G401.6 (cell line): ENCODE data around the gene APBA2.
"Not testable (repeated sequence)": the region's sequence is repeated elsewhere in the genome, so short reads cannot be mapped to it uniquely, and the experiment has no call there.

ENCODE experiments used
- FAIRE-seq: peaks from 2 replicates; lab custom pipeline; 2012; peaks lifted over from hg19 to GRCh38; lab: Jason Lieb, UNC

Gene APBA2

DNA sequence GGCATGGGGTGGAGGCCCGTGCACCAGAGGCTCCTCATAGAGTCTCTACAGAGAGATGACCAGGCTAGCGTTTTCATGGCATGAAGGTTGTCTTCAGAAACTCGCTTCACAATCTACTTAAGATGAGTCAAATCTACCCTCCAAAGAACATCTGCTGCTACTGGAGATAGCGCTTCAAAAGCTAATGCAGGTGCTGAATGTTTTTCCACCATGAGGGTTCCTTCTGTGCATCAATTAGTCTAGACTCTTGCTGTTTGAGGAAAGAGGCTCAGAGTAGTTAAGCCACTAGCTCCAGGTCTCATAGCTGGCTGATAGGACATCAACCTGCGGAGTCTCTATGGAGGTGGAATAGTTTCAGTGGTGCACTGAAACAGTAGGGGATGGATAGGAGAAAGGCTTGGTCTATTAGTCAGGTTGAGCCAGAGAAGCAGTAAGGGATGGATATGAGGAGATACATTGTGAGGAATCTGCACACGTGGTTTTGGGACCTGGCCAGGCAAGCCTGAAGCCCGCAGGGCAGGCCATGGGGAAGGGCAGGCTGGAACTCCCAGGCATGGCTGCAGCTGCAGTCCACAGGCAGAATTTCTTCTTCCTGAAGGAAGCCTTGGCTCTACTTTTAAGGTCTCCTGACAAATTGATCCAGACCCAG is 117.5 kb downstream of the APBA2 start:
- FAIRE-seq: no peak

DNA sequence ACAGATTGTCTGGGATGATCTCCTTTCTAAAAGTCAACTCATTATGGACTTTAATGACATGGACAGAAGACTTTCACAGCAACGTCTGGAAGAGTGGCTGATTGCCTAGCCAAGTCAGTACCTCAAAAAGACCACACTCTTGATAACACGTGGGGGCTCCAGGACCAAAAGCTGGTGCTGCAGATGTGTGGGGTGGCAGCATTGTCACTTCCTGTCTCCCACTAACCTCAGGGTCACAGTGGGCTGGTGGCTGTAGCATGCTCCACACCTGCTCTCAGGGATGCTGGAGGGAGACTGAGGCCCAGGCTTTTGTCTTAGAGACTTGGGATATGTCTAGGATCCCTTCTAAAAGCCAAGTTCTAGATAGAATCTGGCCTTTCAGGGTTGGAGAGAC is 118.1 kb downstream of the APBA2 start:
- FAIRE-seq: no peak

DNA sequence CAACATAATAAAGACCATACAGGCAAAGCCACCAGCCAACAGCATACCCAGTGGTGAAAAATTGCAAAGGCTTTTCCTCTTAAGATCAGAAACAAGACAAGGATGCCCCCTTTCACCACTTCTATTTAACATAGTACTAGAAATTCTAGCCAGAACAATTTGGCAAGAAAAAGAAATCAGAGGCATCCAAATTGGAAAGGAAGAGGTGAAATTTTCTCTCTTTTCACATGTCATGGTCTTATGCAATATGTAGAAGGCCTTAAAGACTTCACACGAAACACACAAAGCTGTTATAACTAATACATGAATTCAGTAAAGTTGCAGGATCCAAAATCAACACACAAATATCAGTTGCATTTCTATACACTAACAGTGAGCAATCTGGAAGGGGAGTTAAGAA is 120.2 kb downstream of the APBA2 start:
- FAIRE-seq: no peak

DNA sequence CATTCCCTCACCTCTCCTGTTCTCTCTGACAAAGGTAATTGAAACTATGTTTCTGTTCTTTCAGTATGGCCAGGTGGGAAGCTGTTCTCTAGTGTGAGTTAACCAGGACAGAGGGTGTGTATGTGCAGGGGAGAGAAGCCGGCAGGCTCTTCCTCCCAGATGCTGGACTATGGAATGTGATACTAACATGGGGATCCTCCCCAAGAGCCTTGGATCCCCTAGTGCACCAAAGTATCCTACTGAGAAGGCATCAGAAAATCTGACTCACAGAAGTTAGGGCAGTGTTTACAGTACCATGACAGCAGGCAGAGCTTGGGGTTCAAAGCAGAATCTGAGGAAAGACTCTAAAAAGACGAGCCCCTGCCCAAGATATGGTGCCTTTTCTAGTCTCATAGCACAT is 123.1 kb downstream of the APBA2 start:
- FAIRE-seq: no peak

DNA sequence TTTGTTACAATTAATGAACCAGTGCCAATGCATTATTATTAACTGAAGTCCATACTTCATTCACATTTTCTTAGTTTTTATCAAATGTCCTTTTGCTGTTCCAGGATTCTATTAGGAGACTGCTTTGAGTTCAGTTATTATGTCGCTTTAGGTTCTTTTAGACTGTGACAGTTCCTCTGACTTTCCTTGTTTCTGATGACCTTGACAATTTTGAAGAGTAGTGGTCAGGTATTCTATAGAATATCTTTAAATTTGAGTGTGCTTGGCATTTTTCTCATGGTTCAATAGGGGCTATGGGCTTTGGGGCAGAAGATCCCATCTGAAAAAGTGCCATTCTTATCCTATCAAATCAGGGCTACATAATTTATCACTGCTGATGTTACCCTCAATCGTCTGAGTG is 126.3 kb downstream of the APBA2 start:
- no peak for FAIRE-seq

DNA sequence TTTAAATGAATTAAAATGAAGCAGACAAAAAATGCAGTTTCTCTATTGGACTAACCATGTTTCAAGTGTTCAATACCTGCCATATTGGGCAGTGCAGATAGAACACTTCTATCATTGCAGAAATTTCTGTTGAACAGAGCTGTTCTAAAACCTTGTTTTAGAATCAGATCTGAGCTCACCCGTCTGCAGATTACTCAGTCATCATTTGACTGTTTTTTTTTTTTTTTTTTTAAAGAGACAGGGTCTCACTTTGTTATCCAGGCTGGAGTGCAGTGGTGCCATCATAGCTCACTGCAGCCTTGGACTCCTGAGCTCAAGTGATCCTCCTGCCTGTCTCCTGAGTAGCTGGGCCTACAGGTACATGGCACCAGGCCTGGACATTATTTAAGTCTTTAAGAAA is 128.7 kb downstream of the APBA2 start:
- FAIRE-seq: no peak

DNA sequence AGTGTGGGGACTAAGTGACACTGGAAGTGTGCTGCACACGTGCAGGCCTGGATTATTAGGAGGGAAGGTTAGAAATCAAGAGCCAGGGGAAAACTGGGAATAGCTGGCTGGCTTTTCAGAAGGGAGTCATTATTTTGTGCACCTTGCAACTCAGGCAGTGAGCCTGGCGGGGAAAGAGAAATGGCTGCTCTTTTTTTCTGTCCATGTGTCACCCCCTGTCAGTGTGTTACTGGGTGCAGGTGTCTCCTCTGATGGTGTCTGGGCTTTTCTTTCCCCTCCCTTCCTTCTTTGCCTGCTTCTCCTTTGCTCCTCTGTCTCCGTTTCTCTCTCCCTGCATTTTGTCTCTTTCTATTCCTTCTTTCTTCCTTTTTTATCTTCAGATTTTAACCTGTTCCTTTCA is 130.7 kb downstream of the APBA2 start:
- FAIRE-seq: no peak

DNA sequence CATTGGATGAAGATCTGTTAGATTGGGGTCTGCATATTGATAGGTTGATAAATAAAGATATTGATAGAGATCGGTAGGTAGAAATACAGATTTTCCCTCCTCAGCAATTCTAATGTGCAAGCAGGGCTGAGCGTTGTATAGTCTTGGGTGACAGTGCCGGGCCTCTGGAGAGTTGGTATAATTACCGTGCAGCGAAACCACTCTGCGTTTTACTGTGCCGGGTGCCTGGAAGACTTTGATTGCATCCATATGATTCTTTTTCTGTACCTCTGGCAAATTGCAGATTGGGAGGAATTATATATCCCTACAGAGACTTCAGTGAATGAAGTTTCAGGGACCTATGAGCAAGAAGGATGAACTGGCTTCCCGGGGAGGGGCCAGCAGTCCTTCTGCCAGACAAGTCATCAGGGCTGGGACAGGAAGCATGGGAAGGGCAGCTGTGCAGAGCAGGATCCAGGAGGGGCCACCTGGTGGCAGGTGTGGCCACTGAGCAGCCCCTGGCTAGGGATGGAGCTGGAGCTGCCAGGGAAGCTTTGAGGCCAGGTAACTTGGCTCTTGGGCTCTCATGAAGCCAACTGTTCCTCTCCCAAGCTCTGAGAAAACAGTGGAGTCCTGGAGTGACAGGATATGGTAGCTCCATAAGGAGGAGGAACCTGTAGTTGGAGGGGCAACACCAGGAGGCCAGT is 132.5 kb downstream of the APBA2 start:
- no peak for FAIRE-seq

DNA sequence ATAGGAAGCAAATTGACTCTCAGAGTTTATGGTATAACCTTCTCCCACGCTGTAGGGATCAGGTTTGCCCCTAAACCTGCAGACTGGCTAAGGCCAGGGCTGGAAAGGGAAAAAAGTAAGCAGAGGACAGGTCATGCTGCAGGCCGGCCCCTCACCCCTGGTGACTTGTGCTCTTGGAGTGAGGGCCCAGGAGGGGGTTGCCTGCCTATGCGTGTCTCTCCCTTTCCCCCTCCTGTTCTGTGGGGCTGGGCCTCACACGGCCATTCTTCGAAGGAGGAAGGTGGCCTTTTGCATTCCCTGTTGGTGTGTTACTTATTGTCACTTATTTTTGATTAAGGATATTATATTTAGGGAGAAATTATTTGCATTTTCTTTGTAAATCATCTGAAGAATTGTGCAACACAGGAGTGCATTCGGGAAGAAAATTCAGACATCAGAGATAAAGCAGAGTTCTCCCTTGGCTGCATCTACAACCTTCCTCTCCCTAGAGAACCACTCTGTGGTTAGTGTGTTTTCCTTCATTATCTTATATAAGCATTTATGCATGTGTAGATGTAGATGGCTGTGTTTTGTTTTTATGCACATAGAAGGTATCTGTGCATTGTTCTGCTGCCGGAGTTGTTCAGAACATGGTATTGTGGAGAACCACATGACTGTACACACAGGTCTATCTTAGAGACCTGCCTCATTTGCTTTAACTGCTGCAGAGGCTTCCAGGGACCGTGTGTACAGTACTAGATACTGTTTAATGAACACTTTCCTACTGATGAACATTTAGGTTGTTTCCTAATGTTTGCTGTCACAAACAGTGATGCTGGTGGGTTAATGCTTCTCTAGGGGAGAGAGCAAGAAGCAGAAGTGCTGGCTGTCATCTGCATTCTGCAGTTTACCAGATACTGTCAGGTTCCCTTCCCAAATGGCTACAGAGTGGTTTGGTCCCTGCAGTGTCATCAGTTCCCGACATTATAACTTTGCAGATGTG is 133.5 kb downstream of the APBA2 start:
- FAIRE-seq: no peak

DNA sequence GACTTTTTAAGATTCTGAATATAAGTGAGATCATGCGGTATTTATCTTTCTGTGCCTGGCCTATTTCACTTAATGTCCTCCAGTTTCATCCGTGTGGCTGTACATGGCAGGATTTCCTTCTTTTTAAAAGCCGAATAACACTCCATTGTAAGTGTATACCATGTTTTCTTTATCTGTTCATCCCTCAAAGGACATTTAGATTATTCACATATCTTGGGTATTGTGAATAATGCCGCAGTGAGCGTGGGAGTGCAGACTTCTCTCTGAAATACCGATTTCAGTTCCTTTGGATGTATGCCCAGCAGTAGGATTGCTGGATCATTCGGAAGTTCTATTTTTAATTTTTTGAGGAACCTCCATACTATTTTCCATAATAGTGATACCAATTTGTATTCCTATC is 136.1 kb downstream of the APBA2 start:
- no peak for FAIRE-seq

DNA sequence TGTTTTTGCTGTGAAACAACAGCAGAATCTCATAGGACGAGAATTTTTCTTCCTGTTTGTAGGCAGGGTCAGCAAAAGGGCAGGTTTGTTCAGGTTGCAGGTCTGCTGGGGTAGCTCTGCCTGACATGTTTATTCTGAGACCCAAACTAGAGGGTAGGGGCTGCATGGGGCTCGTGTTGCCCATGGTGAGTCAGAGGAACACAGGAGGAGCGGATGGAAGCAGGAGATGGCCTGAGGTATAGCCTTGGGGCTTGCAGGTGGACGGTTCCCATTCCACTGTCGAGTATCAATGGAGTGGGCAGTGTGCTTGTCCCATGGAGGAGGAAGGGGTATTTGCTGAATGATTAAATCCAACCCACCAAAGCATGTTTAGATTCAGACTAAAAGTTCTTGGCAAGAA is 138.9 kb downstream of the APBA2 start:
- FAIRE-seq: no peak

DNA sequence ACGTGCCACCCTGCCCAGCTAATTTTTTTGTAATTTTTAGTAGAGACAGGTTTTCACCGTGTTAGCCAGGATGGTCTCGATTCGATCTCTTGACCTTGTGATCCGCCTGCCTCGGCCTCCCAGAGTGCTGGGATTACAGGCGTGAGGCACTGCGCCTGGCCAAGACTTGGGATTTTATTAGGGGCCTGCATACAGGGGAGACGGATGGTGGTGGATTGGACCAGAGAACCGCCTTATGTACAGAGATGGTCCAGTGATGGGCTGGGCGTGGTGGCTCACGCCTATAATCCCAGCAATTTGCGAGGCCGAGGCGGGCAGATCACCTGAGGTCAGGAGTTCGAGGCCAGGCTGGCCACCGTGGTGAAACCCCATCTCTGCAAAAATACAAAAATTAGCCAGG is 139.6 kb downstream of the APBA2 start:
- not testable (repeated sequence) for FAIRE-seq

DNA sequence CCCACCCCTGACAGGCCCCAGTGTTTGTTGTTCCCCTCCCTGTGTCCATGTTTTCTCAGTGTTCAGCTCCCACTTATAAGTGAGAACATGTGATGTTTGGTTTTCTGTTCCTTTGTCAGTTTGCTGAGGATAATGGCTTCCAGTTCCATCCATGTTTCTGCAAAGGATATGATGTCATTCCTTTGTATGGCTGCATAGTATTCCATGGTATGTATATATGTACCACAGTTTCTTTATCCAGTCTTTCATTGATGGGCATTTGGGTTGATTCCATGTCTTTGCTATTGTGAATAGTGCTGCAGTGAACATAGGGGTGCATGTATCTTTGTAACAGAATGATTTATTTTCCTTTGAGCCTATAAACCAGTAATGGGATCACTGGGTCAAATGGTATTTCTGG is 142.4 kb downstream of the APBA2 start:
- not testable (repeated sequence) for FAIRE-seq

DNA sequence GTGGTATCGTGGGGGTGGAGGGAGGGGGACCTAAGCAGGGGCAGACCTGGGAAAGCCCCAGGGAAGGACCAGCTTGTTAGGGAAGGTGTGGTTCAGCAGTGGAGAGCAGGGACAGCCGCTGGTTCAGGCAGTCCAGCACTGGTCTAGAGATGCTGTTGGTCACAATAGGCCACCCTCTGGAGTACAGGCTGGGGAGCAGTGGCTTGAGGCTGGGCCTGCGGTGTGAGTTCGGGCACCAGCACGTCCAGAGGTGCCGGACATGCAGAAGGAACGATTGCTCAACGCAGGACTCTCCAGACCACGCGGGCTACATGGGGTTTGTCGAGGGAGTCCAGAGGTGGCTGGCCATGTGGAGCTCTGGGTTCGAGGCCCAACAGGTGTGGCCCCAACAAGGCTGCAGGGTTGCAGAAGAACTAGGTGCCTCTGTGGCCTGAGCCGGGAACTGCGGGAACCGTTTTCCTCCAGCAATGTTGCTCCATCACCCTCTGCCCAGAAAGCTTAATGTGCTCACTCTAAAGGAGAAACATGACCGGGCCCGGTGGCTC is 143.9 kb downstream of the APBA2 start:
- FAIRE-seq: no peak

DNA sequence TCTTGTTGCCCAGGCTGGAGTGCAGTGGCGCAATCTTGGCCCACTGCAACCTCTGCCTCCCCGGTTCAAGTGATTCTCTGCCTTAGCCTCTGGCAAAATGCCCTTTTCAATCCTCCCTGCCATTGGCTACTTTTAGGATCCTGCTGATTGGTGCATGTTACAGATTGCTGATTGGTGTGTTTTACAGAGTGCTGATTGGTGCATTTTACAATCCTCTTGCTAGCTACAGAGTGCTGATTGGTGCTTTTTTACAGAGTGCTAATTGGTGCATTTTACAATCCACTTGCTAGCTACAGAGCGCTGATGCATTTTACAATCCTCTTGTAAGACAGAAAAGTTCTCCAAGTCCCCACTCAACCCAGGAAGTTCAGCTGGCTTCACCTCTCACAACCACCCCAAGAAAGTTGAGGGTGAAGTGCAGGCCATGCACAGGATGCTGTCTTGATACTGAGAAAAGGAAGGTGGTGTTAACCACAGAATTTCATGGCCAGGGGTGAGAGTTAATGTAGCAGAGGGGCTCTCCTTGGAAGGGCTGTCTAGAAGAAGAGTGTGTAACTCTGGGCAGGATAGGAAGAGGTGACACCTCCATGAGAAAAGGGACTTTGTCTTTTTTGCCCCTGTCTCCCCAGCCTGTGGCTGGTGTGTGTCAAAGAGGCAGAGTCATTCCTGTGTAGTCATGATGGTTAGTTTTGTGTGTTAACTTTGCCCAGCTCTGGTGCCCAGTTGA is 145.9 kb downstream of the APBA2 start:
- FAIRE-seq: no peak

DNA sequence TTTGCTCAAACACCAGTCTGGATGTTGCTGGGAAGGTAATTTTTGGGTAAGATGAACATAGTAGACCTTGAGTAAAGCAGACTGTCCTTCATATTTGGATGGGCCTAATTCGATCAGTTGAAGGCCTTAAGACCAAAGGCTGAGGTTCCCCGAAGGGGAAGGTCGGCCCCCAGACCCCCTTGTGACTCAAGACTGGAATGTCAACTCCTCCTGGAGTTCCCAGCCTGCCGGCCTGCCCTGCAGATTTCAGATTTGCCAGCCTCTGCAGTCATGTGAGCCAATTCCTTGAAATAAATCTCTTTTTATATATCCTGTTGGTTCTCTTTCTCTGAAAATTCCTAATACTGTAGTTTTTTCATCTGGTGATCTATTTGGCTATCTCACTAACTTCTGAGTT is 146.5 kb downstream of the APBA2 start:
- no peak for FAIRE-seq

DNA sequence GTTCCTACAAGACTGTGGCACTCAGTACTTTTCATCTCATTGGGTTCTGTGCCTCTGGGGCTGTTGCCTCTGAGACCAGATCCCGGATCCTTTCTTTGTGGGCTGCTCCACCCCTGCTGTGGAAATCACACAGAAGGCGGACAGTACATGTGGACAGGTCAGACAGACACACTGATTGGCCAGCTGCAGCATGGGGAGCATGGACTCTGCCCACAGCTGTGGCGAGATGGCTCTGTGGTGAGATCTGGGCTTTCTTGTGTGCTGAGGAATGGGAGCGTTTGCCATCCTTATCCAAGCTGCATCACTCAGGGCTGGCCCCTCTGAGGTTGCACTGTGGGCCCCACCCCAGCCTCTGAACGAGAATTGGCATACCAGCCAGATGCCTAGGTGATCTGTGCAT is 147.0 kb downstream of the APBA2 start:
- FAIRE-seq: no peak

DNA sequence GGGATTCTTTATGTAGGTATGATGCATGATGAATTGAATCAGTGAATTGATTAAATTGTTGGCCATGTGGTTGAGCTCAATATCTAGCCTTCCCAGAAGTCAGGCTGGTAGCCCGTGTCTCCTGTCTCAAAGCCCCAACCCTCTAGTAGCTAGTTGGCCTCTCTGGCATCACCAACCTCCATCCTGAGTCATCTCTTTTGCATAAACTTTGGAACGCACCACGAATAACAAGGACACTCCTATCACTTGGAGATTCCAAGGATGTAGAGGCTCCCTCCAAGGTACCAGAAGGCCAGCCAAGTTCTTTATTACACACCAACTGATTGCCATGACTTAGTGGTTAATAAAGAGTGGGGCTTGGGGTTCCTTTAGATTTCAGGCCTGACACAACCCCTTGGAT is 148.4 kb downstream of the APBA2 start:
- FAIRE-seq: no peak

DNA sequence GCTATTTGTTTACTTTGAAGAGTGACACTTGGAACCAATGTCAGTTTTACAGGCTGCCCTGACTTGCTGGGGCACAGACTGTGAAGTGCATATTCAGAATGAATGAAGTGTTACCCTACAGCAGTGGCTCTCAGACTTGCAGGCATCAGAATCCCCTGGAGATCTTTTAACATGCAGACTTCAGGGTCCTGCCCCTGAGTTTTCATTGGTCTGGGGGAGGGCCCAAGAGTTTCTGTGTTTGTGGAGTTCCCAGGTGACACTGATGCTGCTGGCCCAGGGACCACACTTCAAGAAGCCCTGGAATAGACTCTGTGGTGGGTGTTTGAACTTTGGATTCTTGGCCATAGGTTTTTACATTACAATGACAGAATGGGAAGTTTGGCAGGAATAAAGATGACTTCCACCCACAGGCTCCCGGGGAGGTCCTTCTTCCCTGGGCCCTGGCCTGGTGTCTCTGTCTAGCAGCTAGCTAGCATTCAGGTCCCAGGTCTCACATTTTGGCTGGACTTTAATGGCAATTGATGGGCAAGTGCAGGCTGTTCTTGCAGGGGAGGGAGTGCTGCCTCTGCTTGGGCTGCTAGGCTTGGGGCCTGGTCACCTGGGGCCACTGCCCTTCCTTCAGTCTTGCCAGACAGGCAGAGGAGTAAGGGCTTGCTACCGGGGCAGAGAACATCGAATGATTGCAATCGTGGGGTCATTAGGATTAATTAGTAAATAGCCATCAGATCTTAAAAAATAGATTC is 149.0 kb downstream of the APBA2 start:
- no peak for FAIRE-seq

DNA sequence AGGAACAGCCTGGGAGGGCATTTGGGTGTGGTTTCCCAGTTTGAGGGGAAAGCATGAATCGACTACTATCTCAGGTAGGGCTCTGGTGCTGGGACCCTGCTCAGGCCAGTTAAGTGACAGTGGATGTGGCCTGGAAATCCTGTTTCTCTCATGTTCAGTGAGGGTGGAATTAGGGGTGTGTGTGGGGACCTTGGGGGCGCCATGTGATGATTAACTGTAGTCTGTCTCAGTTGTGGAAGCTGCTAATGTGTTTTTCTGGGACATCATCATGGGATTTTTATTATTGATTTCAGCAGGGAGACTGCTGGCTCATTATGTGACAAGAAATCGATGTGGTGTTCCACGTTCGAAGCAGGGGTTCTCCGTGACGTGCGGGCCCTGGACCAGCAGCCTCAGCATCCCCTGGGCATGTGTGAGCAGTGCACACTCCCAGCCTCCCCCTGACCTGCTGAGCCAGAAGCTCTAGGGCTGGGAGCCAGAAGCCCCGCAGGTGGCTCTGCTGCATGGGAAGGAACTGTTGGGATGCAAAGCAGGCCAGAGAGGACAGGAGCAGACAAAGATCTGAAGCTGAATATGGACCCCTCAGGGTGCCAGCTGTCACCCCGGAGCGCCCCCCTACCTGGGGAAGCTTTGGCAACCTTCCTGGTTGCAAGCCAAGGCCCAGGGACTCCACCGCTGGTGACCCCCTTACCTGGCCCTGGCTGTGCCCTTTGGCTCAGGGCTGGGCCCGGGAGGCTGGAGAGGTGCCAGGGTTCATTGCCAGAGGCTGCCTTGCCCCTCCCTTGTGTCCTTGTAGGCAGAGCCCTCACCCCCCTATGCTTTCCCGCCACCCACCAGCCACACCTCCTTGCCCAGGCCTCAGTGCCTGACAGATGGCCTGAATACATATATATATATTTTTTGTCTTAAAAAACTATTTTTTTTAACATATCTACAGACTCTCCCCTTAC is 149.8 kb downstream of the APBA2 start:
- FAIRE-seq: no peak
